ENCODE measurements around the gene CDX2. TPM values are rescaled to one million over a fixed set of nuclear protein-coding genes. Genes with fewer than 3 reads are reported as not detected.

Gene CDX2
- total RNA-seq, 1 experiment from 2014 or later = not detected

DNA sequence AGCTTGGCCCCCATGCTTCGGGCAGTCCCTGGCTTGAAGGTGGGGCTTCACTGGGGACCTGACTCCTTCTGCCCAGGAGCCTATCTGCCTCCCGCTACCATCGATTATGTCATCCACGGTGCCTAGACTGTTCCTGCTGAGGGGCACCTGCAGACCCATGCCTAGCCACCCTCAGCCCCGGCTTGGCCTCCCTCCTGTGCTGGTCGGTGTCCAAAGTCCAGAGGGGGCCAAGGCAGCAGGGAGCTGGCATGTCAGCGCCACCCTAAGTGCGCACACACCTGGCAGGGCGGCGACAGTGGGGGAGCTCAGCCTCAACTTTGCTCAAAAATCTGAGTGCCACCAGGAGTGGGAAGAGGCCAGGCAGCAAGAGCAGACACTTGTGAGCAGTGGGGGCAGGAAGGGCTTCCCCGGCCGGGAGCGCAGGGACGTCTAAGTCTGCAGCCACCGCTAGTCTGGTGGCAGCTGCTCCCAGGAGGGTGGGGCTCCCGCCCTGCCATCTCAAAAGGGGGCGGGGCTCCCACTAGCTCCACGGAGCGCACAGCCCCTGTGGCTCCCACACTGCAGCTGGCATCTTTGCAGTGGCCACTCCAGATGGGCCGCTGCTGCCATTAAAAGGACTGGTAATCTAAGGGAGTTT lies 32.8 kb upstream of the CDX2 start:
- Histone ChIP-seq H3K36me3 (ENCODE audit: insufficient read depth, low read length) (no peaks in the 10 kb centered on the region), H4K20me1 (ENCODE audit: insufficient read depth, low read depth, low read length) (no peaks in the 10 kb centered on the region), H3K27ac (ENCODE audit: low read length) (no peak overlapping the region), H3K4me3 (ENCODE audit: low read length) (no peak overlapping the region), H2AFZ (ENCODE audit: low read length) (no peak overlapping the region), H3K9me3 (ENCODE audit: low read length) (no peaks in the 10 kb centered on the region), H3K27me3 (ENCODE audit: low read length) (no peaks in the 10 kb centered on the region), H3K4me2 (ENCODE audit: low read depth, low read length, poor library complexity, severe bottlenecking) (no peak overlapping the region), H3K9ac (ENCODE audit: low read length) (no peak overlapping the region), H3K9me2 (replicated peaks; ENCODE audit: insufficient read depth, low read length) (no peaks in the 10 kb centered on the region), H3K79me2 (ENCODE audit: low read length) (no peaks in the 10 kb centered on the region), H3K4me1 (ENCODE audit: low read length) (peaks cover 4% of the 10 kb centered on the region; the same call in 1 of the 2 replicates)
- DNase-seq = no peak

DNA sequence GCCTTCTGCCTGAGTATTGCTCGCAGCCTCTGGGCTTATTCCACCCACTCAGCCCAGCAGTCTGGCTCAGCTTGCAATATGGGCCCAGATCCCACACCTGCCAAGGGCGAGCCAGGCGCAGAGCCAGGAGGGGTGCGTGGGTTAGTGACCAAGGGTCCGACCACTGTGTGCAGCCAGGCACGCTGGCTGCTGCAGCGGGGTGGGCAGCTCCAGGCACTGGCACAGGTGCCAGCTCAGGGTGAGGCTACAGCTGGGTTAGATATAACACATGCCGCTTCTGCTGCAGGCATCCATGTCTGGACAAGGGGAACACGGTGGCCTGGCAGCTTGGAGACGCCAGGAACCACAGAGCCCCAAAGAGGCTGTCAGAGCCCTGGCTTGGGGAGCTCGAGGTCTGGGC lies 31.9 kb upstream of the CDX2 start:
- Histone ChIP-seq H3K27me3 (ENCODE audit: low read length) (no peaks in the 10 kb centered on the region), H3K9ac (ENCODE audit: low read length) (no peak overlapping the region), H3K9me3 (ENCODE audit: low read length) (no peaks in the 10 kb centered on the region), H3K4me2 (ENCODE audit: low read depth, low read length, poor library complexity, severe bottlenecking) (no peak overlapping the region), H3K9me2 (replicated peaks; ENCODE audit: insufficient read depth, low read length) (no peaks in the 10 kb centered on the region), H4K20me1 (ENCODE audit: insufficient read depth, low read depth, low read length) (no peaks in the 10 kb centered on the region), H3K36me3 (ENCODE audit: insufficient read depth, low read length) (no peaks in the 10 kb centered on the region), H3K79me2 (ENCODE audit: low read length) (no peaks in the 10 kb centered on the region), H3K4me1 (ENCODE audit: low read length) (peaks cover 4% of the 10 kb centered on the region; the same call in 1 of the 2 replicates), H3K4me3 (ENCODE audit: low read length) (no peak overlapping the region), H3K27ac (ENCODE audit: low read length) (no peak overlapping the region), H2AFZ (ENCODE audit: low read length) (no peak overlapping the region)
- DNase-seq = no peak

DNA sequence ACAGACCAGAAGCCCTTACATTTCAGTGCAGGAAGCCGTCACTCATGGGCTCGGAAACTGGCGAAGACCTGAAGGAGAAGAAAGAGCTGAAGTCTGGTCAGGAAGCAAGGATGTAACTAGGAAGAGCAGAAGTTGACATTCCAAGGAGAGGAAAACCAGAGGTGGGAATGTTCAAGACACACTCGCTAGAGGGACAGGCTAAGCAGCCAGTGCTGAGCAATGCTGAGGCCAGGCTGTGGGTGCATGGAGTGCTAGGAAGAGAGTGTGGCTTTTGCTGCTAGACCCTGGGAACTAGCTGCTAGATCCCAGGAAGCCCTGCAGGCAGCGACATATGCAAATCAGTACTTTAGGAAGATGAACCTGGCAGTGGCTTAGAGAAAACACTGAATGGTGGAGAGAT lies 31.5 kb upstream of the CDX2 start:
- no peaks in the 10 kb centered on the region for H3K36me3 ChIP-seq (ENCODE audit: insufficient read depth, low read length)
- H3K9me3 ChIP-seq (ENCODE audit: low read length) = no peaks in the 10 kb centered on the region
- no peaks in the 10 kb centered on the region for H3K79me2 ChIP-seq (ENCODE audit: low read length)
- H3K4me3 ChIP-seq (ENCODE audit: low read length) = no peak overlapping the region
- H3K4me2 ChIP-seq (ENCODE audit: low read depth, low read length, poor library complexity, severe bottlenecking) = no peak overlapping the region
- H3K27ac ChIP-seq (ENCODE audit: low read length) = no peak overlapping the region
- no peaks in the 10 kb centered on the region for H4K20me1 ChIP-seq (ENCODE audit: insufficient read depth, low read depth, low read length)
- no peak overlapping the region for H2AFZ ChIP-seq (ENCODE audit: low read length)
- DNase-seq = no peak
- H3K27me3 ChIP-seq (ENCODE audit: low read length) = no peaks in the 10 kb centered on the region
- no peak overlapping the region for H3K9ac ChIP-seq (ENCODE audit: low read length)
- H3K4me1 ChIP-seq (ENCODE audit: low read length) = peaks cover 4% of the 10 kb centered on the region; the same call in 1 of the 2 replicates
- H3K9me2 ChIP-seq (replicated peaks; ENCODE audit: insufficient read depth, low read length) = no peaks in the 10 kb centered on the region

DNA sequence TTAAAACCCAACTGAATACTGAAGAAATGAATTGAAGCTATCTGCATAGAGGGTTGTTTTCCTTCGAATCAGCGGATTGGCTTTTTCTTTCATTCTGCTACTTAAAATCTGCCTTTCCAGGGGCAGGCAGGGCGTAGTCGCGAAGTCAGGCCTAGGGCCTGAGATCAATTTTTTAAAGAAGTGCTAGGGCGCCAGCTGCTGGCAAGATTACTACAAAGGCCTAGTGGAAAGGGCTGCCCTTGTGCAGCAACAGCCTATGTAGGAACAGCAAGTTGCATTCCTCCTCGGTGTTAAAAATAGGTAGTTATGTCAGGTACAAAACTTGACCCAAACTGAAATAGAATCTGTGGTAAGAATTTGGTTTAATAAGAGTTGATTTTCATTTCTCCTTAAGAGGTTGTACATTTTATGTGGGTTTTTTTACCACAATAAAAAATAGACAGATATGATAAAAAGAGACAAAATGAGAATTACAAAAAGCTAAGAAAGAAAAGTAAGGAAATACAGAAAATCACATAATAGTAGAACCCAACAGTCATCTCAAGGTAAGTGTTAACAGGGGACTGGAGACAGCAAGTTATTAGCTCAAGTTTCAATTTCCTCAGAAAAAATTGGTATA lies 28.9 kb upstream of the CDX2 start:
- no peak overlapping the region for H3K4me3 ChIP-seq (ENCODE audit: low read length)
- peak; percentile 79 for DNase-seq
- no peaks in the 10 kb centered on the region for H3K9me3 ChIP-seq (ENCODE audit: low read length)
- no peak overlapping the region for H3K9ac ChIP-seq (ENCODE audit: low read length)
- no peaks in the 10 kb centered on the region for H3K27me3 ChIP-seq (ENCODE audit: low read length)
- peaks cover 4% of the 10 kb centered on the region; the same call in 1 of the 2 replicates for H3K4me1 ChIP-seq (ENCODE audit: low read length)
- H3K27ac ChIP-seq (ENCODE audit: low read length) = no peak overlapping the region
- H3K36me3 ChIP-seq (ENCODE audit: insufficient read depth, low read length) = no peaks in the 10 kb centered on the region
- peak overlapping the region; percentile 55; the same call in 1 of the 2 replicates for H2AFZ ChIP-seq (ENCODE audit: low read length)
- no peaks in the 10 kb centered on the region for H3K9me2 ChIP-seq (replicated peaks; ENCODE audit: insufficient read depth, low read length)
- H3K79me2 ChIP-seq (ENCODE audit: low read length) = no peaks in the 10 kb centered on the region
- H4K20me1 ChIP-seq (ENCODE audit: insufficient read depth, low read depth, low read length) = no peaks in the 10 kb centered on the region
- H3K4me2 ChIP-seq (ENCODE audit: low read depth, low read length, poor library complexity, severe bottlenecking) = no peak overlapping the region

DNA sequence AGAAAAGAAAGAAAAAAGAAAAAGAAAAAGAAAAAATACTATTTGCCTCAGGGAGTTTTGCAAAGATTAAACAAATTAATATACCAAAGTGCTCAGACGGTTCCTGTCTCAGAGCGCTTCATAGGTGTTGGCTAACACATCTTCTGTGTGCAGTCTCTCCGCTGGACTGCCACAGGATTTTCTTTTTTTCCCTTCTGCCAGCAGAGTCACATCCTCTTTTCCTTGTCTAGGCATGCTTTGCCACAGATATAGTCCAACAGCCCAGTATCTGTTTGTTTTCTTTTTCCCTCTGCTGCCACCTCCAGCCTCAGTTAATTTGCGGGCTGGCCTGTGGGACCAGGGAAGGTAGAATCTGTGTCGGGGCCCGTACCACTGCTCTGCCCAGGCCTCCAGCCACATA lies 22.8 kb upstream of the CDX2 start:
- Histone ChIP-seq H2AFZ (ENCODE audit: low read length) (no peak overlapping the region), H3K27me3 (ENCODE audit: low read length) (no peaks in the 10 kb centered on the region), H3K36me3 (ENCODE audit: insufficient read depth, low read length) (no peaks in the 10 kb centered on the region), H3K9me2 (replicated peaks; ENCODE audit: insufficient read depth, low read length) (no peaks in the 10 kb centered on the region), H3K79me2 (ENCODE audit: low read length) (no peaks in the 10 kb centered on the region), H3K4me3 (ENCODE audit: low read length) (no peak overlapping the region), H3K9ac (ENCODE audit: low read length) (no peak overlapping the region), H3K4me1 (ENCODE audit: low read length) (no peaks in the 10 kb centered on the region), H4K20me1 (ENCODE audit: insufficient read depth, low read depth, low read length) (no peaks in the 10 kb centered on the region), H3K27ac (ENCODE audit: low read length) (no peak overlapping the region), H3K4me2 (ENCODE audit: low read depth, low read length, poor library complexity, severe bottlenecking) (no peak overlapping the region), H3K9me3 (ENCODE audit: low read length) (no peaks in the 10 kb centered on the region)
- DNase-seq = no peak

DNA sequence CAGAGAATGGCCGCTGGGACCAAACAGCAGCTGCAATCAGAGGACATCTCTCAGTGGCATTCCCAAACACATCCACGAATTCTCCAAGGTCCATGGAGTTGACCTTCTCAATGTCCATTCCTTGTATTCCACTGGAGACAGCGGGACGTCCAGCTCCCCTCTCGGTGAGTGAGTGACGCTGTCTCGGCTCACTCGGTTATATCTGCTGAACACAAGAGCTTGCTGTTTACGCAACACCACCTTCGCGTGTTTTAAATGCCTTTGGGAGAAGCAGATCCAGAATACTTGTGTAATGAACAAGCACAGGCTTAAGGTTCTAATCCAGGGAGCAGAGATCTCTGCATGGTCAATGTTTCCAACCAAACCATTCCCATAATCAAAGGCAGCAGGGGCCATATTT lies 19.4 kb upstream of the CDX2 start, which contains the start of gene URAD:
Gene URAD (minus strand): TSS at position 174 of the 400 bp plus-strand sequence. CDS start 56 bp downstream, at position 118.
- H3K9me3 ChIP-seq (ENCODE audit: low read length) = no peaks in the 10 kb centered on the region
- no peaks in the 10 kb centered on the region for H3K36me3 ChIP-seq (ENCODE audit: insufficient read depth, low read length)
- H3K27me3 ChIP-seq (ENCODE audit: low read length) = no peaks in the 10 kb centered on the region

DNA sequence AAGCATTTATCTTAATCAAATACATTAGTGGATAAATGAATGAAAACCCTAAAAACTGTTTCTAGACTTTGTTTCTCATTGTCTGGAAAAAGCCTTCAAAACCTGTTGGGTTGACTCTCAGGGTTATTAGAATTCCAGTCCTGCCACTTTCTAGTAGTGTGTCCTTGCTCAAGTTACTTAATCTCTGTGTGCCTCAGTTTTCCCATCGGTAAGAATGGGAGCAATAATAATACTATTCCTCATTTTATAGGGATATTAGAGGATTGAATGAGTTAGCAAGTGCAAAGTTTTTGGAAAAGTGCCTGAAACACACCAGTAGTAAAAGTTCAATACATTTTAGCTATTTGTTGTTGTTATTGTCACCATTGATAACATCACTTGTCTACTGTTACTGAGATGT lies 16.5 kb upstream of the CDX2 start:
- Histone ChIP-seq H3K4me1 (ENCODE audit: low read length) (no peaks in the 10 kb centered on the region), H3K4me3 (ENCODE audit: low read length) (no peak overlapping the region), H3K9me3 (ENCODE audit: low read length) (no peaks in the 10 kb centered on the region), H3K27me3 (ENCODE audit: low read length) (no peaks in the 10 kb centered on the region), H3K79me2 (ENCODE audit: low read length) (no peaks in the 10 kb centered on the region), H2AFZ (ENCODE audit: low read length) (no peak overlapping the region), H3K27ac (ENCODE audit: low read length) (no peak overlapping the region), H3K9ac (ENCODE audit: low read length) (no peak overlapping the region), H4K20me1 (ENCODE audit: insufficient read depth, low read depth, low read length) (no peaks in the 10 kb centered on the region), H3K9me2 (replicated peaks; ENCODE audit: insufficient read depth, low read length) (no peaks in the 10 kb centered on the region), H3K36me3 (ENCODE audit: insufficient read depth, low read length) (no peaks in the 10 kb centered on the region), H3K4me2 (ENCODE audit: low read depth, low read length, poor library complexity, severe bottlenecking) (no peak overlapping the region)
- peak; percentile 9 for DNase-seq

More for the DNA sequence above, 19.4 kb upstream of the CDX2 start, which contains the start of gene URAD:
- Histone ChIP-seq H2AFZ (ENCODE audit: low read length) (no peak within 1 kb of the TSS), H4K20me1 (ENCODE audit: insufficient read depth, low read depth, low read length) (no peaks in the 10 kb centered on the region), H3K9me2 (replicated peaks; ENCODE audit: insufficient read depth, low read length) (no peaks in the 10 kb centered on the region), H3K9ac (ENCODE audit: low read length) (no peak within 1 kb of the TSS), H3K27ac (ENCODE audit: low read length) (no peak within 1 kb of the TSS), H3K4me2 (ENCODE audit: low read depth, low read length, poor library complexity, severe bottlenecking) (no peak within 1 kb of the TSS), H3K4me1 (ENCODE audit: low read length) (no peaks in the 10 kb centered on the region), H3K4me3 (ENCODE audit: low read length) (no peak within 1 kb of the TSS), H3K79me2 (ENCODE audit: low read length) (no peaks in the 10 kb centered on the region)
- DNase-seq = no peak

DNA sequence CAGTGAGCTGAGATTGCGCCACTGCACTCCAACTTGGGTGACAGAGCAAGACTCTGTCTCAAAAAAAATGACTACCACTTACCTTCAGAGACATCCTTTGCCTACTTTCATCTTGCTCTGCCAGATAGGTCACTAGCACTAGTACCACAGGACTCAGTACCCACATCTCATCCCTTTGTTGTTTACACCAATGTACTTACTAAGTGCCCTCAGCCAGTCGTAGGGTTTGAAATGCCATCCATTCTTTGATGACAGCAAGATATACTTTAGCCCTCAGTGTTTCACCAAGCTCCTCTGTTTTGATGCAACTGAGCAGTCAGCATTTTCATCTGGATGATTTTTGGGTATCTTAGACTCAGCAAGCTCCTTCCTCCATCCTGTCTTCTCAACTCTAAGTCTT lies 13.2 kb upstream of the CDX2 start:
- H3K9me3 ChIP-seq (ENCODE audit: low read length) = no peaks in the 10 kb centered on the region
- no peak overlapping the region for H3K9ac ChIP-seq (ENCODE audit: low read length)
- no peak overlapping the region for H3K4me2 ChIP-seq (ENCODE audit: low read depth, low read length, poor library complexity, severe bottlenecking)
- H4K20me1 ChIP-seq (ENCODE audit: insufficient read depth, low read depth, low read length) = no peaks in the 10 kb centered on the region
- no peaks in the 10 kb centered on the region for H3K79me2 ChIP-seq (ENCODE audit: low read length)
- H3K36me3 ChIP-seq (ENCODE audit: insufficient read depth, low read length) = no peaks in the 10 kb centered on the region
- no peak for DNase-seq
- no peak overlapping the region for H3K27ac ChIP-seq (ENCODE audit: low read length)
- no peak overlapping the region for H3K4me3 ChIP-seq (ENCODE audit: low read length)
- H3K9me2 ChIP-seq (replicated peaks; ENCODE audit: insufficient read depth, low read length) = no peaks in the 10 kb centered on the region
- no peak overlapping the region for H2AFZ ChIP-seq (ENCODE audit: low read length)
- H3K27me3 ChIP-seq (ENCODE audit: low read length) = no peaks in the 10 kb centered on the region
- no peaks in the 10 kb centered on the region for H3K4me1 ChIP-seq (ENCODE audit: low read length)
